SK-N-MC (cell line): ENCODE data around the gene BACH2.

Experiments
- EZH2 ChIP-seq: fragments of 200-600 bp; sonication (generic); IDR thresholded peaks from one replicate; pipeline ENCODE4 v1.6.1; 2017; ENCODE audit warnings: antibody characterized with exemption
- FOXP2 ChIP-seq: optimal IDR thresholded peaks from 2 replicates; pipeline ENCODE3; 2011; ENCODE audit warnings: mild to moderate bottlenecking, moderate library complexity; ENCODE audit not compliant: insufficient read depth; ENCODE audit errors: extremely low read length, control extremely low read depth
- POLR2AphosphoS5 ChIP-seq: IDR thresholded peaks from 2 replicates; pipeline ENCODE4 v1.6.1; 2012; ENCODE audit warnings: mild to moderate bottlenecking, low read depth, low read length, borderline replicate concordance

- no peak for TF ChIP-seq POLR2AphosphoS5
- no peak for TF ChIP-seq EZH2
- TF ChIP-seq FOXP2 = no peak
Observed at GRCh38 chr6:90088009-90088408, 208.6 kb downstream of the BACH2 start.
